Choroid plexus epithelial cell (primary cell): ENCODE data around the gene HIVEP3.

Source experiments
- DNase-seq: peaks from one replicate; pipeline ENCODE4 v3.0.0-alpha.2; 2010; ENCODE audit warnings: low read depth
- H3K4me3 ChIP-seq: 2 replicates; pipeline ENCODE4 v1.5.1; 2011; ENCODE audit warnings: low read depth, mild to moderate bottlenecking, control low read depth, low read length, moderate library complexity
- CTCF ChIP-seq: conservative IDR thresholded peaks from 2 replicates; pipeline ENCODE4 v1.5.1; 2011; ENCODE audit warnings: low read depth, mild to moderate bottlenecking, control low read depth, inconsistent platforms, low read length, moderate library complexity

The HIVEP3 gene

GRCh38 chr1:41648844-41649243, 269.9 kb downstream of the HIVEP3 start:
- no peak for TF ChIP-seq CTCF
- DNase-seq: no peak
- H3K4me3 ChIP-seq: no peak overlapping the region

GRCh38 chr1:41648230-41648629, 270.5 kb downstream of the HIVEP3 start:
- DNase-seq: no peak
- no peak overlapping the region for H3K4me3 ChIP-seq
- no peak for TF ChIP-seq CTCF

GRCh38 chr1:41647221-41648135, 271.2 kb downstream of the HIVEP3 start:
- H3K4me3 ChIP-seq: no peak overlapping the region
- TF ChIP-seq CTCF: no peak
- DNase-seq: no peak

- TF ChIP-seq CTCF: no peak
- no peak for DNase-seq
Observed at GRCh38 chr1:41646186-41646585, 272.5 kb downstream of the HIVEP3 start.

DNA sequence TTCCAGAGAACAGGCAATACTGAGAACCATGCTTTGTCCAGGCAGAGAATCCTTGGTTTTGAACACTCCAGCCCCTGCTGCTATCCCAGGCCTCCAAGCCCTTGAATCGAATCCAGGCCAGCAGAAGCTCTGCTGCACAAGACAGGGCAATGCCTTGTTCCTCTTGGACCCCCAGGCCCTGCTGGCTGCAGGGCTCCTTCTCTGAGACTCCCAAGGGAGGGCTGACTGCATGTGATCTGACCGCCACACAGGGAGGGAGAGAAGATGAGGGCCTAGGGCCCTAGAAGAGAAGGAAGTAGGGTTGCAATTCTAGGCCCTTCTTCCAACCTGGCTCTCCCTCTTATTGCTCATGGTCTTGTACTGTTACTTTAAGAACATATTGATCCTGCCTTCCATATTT, 273.7 kb downstream of the HIVEP3 start:
- TF ChIP-seq CTCF: no peak
- no peak overlapping the region for H3K4me3 ChIP-seq
- no peak for DNase-seq

More at GRCh38 chr1:41646186-41646585, 272.5 kb downstream of the HIVEP3 start:
- H3K4me3 ChIP-seq: no peak overlapping the region

- no peak for TF ChIP-seq CTCF
- no peak overlapping the region for H3K4me3 ChIP-seq
- DNase-seq: no peak
Observed at GRCh38 chr1:41642922-41643821, 275.6 kb downstream of the HIVEP3 start.
